Suppressor macrophage treated with lipopolysaccharide for 1 hour (primary cell): ENCODE measurements around the gene TBCD.
A peak's percentile ranks its signal among the peaks of the same experiment; 100 is the strongest.

Source experiments
- DNase-seq, 3 donors: peaks; one replicate each; pipeline ENCODE4 v3.0.0-alpha.2; 2020 to 2022

The TBCD gene

GRCh38 chr17:82812058-82812457, 60.2 kb downstream of the TBCD start:
- no peak for DNase-seq

GRCh38 chr17:82812601-82813000, 60.7 kb downstream of the TBCD start:
- no peak for DNase-seq

- no peak for DNase-seq
Observed at GRCh38 chr17:82813299-82814051, 61.6 kb downstream of the TBCD start.

- no peak for DNase-seq
Observed at GRCh38 chr17:82814834-82815233, 63.0 kb downstream of the TBCD start.

- no peak for DNase-seq
Observed at GRCh38 chr17:82815354-82815753, 63.5 kb downstream of the TBCD start.

- DNase-seq: no peak
Observed at GRCh38 chr17:82815790-82816305, 64.0 kb downstream of the TBCD start.

- DNase-seq: no peak
Observed at GRCh38 chr17:82816358-82816757, 64.5 kb downstream of the TBCD start.

GRCh38 chr17:82817947-82818346, 66.1 kb downstream of the TBCD start:
- no peak for DNase-seq

GRCh38 chr17:82820278-82821251, 68.7 kb downstream of the TBCD start:
- DNase-seq: no peak

- DNase-seq: no peak
Observed at GRCh38 chr17:82821554-82821953, 69.7 kb downstream of the TBCD start.

GRCh38 chr17:82822281-82822680, 70.4 kb downstream of the TBCD start:
- no peak for DNase-seq

GRCh38 chr17:82823004-82823403, 71.1 kb downstream of the TBCD start:
- no peak for DNase-seq

- DNase-seq: no peak
Observed at GRCh38 chr17:82825540-82826124, 73.8 kb downstream of the TBCD start.

GRCh38 chr17:82826211-82826610, 74.3 kb downstream of the TBCD start:
- no peak for DNase-seq

- DNase-seq: no peak
Observed at GRCh38 chr17:82826956-82827355, 75.1 kb downstream of the TBCD start.

GRCh38 chr17:82828875-82829487, 77.1 kb downstream of the TBCD start:
- DNase-seq: no peak

GRCh38 chr17:82830249-82830661, 78.4 kb downstream of the TBCD start:
- no peak for DNase-seq

- no peak for DNase-seq
Observed at GRCh38 chr17:82831041-82831817, 79.4 kb downstream of the TBCD start.

GRCh38 chr17:82831818-82832200, 79.9 kb downstream of the TBCD start:
- no peak for DNase-seq

GRCh38 chr17:82832411-82832810, 80.5 kb downstream of the TBCD start:
- DNase-seq: no peak

- DNase-seq: no peak
Observed at GRCh38 chr17:82832881-82833475, 81.1 kb downstream of the TBCD start.

- peak; percentile 28 to 59 (median 35) for DNase-seq
Observed at GRCh38 chr17:82835122-82835521, 83.3 kb downstream of the TBCD start.
